H1 (cell line): Measurements from ENCODE around the gene BOLA1. TPM values are rescaled to one million over a fixed set of nuclear protein-coding genes. Genes with fewer than 3 reads are reported as not detected.

Experiments used
- FOSL1 ChIP-seq: IDR thresholded peaks from 2 replicates; pipeline ENCODE4 v1.6.1; 2011; ENCODE audit warnings: mild to moderate bottlenecking, low read depth, low read length, moderate library complexity; ENCODE audit not compliant: insufficient read depth
- JUN ChIP-seq: IDR thresholded peaks from 2 replicates; pipeline ENCODE4 v1.6.1; 2011; ENCODE audit warnings: low read depth, mild to moderate bottlenecking, improper control_type of control experiment, low read length
- MAFK ChIP-seq: IDR thresholded peaks from 2 replicates; pipeline ENCODE4 v1.6.1; 2012; ENCODE audit warnings: low read depth, mild to moderate bottlenecking, improper control_type of control experiment, low read length
- POLR2AphosphoS5 ChIP-seq: IDR thresholded peaks from 2 replicates; pipeline ENCODE4 v1.6.1; 2011; ENCODE audit warnings: low read depth, low read length
- RFX5 ChIP-seq: IDR thresholded peaks from 2 replicates; pipeline ENCODE4 v1.6.1; 2011; ENCODE audit warnings: low read depth, low read length, improper control_type of control experiment, borderline replicate concordance
- RNF2 ChIP-seq: fragments of 200-900, 300-1000 bp; sonication (generic); IDR thresholded peaks from 2 replicates; pipeline ENCODE4 v1.7.1; 2016; ENCODE audit warnings: borderline replicate concordance, low read depth, mild to moderate bottlenecking, antibody characterized with exemption, low read length; ENCODE audit not compliant: poor library complexity, severe bottlenecking; ENCODE audit errors: missing control alignments
- SAP30 ChIP-seq: fragments of 300-600 bp; sonication (generic); IDR thresholded peaks from 2 replicates; pipeline ENCODE4 v1.7.1; 2012; ENCODE audit warnings: low read length, moderate library complexity, mild to moderate bottlenecking, inconsistent platforms; ENCODE audit not compliant: insufficient read depth, insufficient replicate concordance
- SIN3A ChIP-seq, 2 experiments: IDR thresholded peaks in 1 of 2; conservative IDR thresholded peaks in 1 of 2; 2 replicates each; pipeline ENCODE4 v1.6.1; 2011 to 2012; ENCODE audit warnings: low read length in 2 of 2, improper control_type of control experiment in 1 of 2, low read depth in 1 of 2, mild to moderate bottlenecking in 1 of 2
- SIRT6 ChIP-seq: IDR thresholded peaks from one replicate; pipeline ENCODE4 v1.7.1; 2012; ENCODE audit warnings: low read length, inconsistent platforms
- SP2 ChIP-seq: IDR thresholded peaks from 2 replicates; pipeline ENCODE4 v1.6.1; 2012; ENCODE audit warnings: mild to moderate bottlenecking, low read length, inconsistent platforms
- TAF1 ChIP-seq: IDR thresholded peaks from 2 replicates; pipeline ENCODE4 v1.6.1; 2011; ENCODE audit warnings: mild to moderate bottlenecking, low read depth, low read length
- polyA plus RNA-seq, 7 experiments: library from polyadenylated mRNA; depleted of rRNA in 3 of 7; stranded (reverse) in 5 of 7; unstranded in 2 of 7; fragments of >200 nt in 5 of 7; fragments of 200-250 nt in 2 of 7; gene quantifications; 1 replicate in 5 of 7; 2 replicates in 1 of 7; 4 replicates in 1 of 7; pipeline versions ENCODE4 v1.2.1 to v1.2.3, GENCODE V29; 2011 to 2013; ENCODE audit warnings: missing spikeins in 2 of 7, mixed read lengths in 2 of 7
- total RNA-seq: library from RNA; stranded (reverse); fragmentation: NEBNext Ultra II Directional; extraction: Animal tissue kit (Norgen Biotek cat#: 25700); gene quantifications from 2 replicates; pipeline ENCODE4 v1.2.1, GENCODE V29; 2021
- TF ChIP-seq, protein P1 (sequence below): fragments of 300-600 bp; sonication (generic); IDR thresholded peaks from 2 replicates; pipeline ENCODE4 v1.7.1; 2012; ENCODE audit warnings: low read length, moderate library complexity, mild to moderate bottlenecking, inconsistent platforms; ENCODE audit not compliant: insufficient replicate concordance

BOLA1 gene
- total and polyA plus RNA-seq, 2 of the 8 experiments (the other 6 are each of a cell fraction or from before 2014, with no cell fraction given) = 8.1 to 15.4 TPM

DNA sequence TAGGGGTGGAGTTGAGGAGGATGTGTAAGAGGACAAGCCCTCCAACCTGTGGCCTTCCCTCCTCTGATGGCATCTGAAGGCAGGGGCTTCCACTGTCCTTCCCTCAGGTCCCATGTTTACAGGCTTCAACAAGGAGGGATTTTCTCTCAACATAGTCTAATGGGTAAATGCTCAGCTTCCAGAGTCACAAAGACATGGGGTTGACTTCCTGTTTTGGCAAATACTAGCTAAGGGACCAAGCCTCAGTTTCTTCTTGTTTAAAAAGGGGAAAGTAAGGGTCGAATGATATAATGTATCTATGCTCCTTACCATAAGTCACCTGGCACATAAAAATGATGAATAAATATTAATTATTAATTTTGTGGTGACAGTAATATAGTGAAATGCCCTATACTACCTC, 15.2 kb downstream of the BOLA1 start (continued):
- TF ChIP-seq, protein P1, sequence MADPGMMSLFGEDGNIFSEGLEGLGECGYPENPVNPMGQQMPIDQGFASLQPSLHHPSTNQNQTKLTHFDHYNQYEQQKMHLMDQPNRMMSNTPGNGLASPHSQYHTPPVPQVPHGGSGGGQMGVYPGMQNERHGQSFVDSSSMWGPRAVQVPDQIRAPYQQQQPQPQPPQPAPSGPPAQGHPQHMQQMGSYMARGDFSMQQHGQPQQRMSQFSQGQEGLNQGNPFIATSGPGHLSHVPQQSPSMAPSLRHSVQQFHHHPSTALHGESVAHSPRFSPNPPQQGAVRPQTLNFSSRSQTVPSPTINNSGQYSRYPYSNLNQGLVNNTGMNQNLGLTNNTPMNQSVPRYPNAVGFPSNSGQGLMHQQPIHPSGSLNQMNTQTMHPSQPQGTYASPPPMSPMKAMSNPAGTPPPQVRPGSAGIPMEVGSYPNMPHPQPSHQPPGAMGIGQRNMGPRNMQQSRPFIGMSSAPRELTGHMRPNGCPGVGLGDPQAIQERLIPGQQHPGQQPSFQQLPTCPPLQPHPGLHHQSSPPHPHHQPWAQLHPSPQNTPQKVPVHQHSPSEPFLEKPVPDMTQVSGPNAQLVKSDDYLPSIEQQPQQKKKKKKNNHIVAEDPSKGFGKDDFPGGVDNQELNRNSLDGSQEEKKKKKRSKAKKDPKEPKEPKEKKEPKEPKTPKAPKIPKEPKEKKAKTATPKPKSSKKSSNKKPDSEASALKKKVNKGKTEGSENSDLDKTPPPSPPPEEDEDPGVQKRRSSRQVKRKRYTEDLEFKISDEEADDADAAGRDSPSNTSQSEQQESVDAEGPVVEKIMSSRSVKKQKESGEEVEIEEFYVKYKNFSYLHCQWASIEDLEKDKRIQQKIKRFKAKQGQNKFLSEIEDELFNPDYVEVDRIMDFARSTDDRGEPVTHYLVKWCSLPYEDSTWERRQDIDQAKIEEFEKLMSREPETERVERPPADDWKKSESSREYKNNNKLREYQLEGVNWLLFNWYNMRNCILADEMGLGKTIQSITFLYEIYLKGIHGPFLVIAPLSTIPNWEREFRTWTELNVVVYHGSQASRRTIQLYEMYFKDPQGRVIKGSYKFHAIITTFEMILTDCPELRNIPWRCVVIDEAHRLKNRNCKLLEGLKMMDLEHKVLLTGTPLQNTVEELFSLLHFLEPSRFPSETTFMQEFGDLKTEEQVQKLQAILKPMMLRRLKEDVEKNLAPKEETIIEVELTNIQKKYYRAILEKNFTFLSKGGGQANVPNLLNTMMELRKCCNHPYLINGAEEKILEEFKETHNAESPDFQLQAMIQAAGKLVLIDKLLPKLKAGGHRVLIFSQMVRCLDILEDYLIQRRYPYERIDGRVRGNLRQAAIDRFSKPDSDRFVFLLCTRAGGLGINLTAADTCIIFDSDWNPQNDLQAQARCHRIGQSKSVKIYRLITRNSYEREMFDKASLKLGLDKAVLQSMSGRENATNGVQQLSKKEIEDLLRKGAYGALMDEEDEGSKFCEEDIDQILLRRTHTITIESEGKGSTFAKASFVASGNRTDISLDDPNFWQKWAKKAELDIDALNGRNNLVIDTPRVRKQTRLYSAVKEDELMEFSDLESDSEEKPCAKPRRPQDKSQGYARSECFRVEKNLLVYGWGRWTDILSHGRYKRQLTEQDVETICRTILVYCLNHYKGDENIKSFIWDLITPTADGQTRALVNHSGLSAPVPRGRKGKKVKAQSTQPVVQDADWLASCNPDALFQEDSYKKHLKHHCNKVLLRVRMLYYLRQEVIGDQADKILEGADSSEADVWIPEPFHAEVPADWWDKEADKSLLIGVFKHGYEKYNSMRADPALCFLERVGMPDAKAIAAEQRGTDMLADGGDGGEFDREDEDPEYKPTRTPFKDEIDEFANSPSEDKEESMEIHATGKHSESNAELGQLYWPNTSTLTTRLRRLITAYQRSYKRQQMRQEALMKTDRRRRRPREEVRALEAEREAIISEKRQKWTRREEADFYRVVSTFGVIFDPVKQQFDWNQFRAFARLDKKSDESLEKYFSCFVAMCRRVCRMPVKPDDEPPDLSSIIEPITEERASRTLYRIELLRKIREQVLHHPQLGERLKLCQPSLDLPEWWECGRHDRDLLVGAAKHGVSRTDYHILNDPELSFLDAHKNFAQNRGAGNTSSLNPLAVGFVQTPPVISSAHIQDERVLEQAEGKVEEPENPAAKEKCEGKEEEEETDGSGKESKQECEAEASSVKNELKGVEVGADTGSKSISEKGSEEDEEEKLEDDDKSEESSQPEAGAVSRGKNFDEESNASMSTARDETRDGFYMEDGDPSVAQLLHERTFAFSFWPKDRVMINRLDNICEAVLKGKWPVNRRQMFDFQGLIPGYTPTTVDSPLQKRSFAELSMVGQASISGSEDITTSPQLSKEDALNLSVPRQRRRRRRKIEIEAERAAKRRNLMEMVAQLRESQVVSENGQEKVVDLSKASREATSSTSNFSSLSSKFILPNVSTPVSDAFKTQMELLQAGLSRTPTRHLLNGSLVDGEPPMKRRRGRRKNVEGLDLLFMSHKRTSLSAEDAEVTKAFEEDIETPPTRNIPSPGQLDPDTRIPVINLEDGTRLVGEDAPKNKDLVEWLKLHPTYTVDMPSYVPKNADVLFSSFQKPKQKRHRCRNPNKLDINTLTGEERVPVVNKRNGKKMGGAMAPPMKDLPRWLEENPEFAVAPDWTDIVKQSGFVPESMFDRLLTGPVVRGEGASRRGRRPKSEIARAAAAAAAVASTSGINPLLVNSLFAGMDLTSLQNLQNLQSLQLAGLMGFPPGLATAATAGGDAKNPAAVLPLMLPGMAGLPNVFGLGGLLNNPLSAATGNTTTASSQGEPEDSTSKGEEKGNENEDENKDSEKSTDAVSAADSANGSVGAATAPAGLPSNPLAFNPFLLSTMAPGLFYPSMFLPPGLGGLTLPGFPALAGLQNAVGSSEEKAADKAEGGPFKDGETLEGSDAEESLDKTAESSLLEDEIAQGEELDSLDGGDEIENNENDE = no peak
- no peak for TF ChIP-seq POLR2AphosphoS5
- TF ChIP-seq FOSL1 = no peak
- no peak for TF ChIP-seq RFX5
- no peak for TF ChIP-seq JUN
- TF ChIP-seq SIN3A (conservative IDR thresholded peaks at IDR 0.05 in 1 of 2, IDR thresholded peaks at IDR 0.05 in 1 of 2; ENCODE audit: low read depth in 1 of 2, low read length in 2 of 2) = no peak
- no peak for TF ChIP-seq MAFK
- no peak for TF ChIP-seq SAP30
- TF ChIP-seq SIRT6 = no peak
- no peak for TF ChIP-seq TAF1
- no peak for TF ChIP-seq RNF2
- no peak for TF ChIP-seq SP2
